C4-2B (cell line): ENCODE results near the gene RAPGEF6.
"Not testable (repeated sequence)": the region's sequence is repeated elsewhere in the genome, so short reads cannot be mapped to it uniquely, and the experiment has no call there.

Source experiments
- H3K27ac ChIP-seq: fragments of 450-650 bp; 2 replicates; pipeline ENCODE4 v1.5.1; 2017
- CTCF ChIP-seq: fragments of 450-650 bp; conservative IDR thresholded peaks from 2 replicates; pipeline ENCODE4 v1.5.1; 2017; ENCODE audit warnings: mild to moderate bottlenecking
- ZFX ChIP-seq: fragments of 450-650 bp; IDR thresholded peaks from 2 replicates; pipeline ENCODE4 v1.6.1; 2017

Gene RAPGEF6

GRCh38 chr5:131633830-131634229 is 1.2 kb downstream of the RAPGEF6 start:
- no peak overlapping the region for H3K27ac ChIP-seq
- TF ChIP-seq ZFX (no peak), CTCF (no peak)

DNA sequence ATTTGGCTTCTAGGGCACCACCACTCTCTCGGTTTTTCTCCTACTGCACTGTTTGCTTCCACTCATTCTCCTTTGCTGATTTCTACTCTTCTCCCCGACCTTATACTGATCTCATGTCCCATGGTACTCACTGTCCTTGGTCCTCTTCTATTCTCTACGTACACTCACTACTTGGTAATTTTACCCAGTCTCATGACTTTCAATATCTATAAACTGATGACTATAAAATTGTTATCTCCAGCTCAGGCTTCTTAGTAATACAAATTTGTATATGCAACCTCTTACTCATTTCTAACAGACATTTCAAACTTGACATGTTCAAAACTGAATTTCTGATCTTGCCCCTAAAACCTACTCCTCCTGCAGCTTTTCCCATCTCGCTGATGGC is 4.1 kb downstream of the RAPGEF6 start:
- H3K27ac ChIP-seq: no peak overlapping the region

GRCh38 chr5:131630208-131630962 is 4.6 kb downstream of the RAPGEF6 start:
- TF ChIP-seq CTCF (no peak), ZFX (no peak)

More for the DNA sequence above, 4.1 kb downstream of the RAPGEF6 start:
- no peak for TF ChIP-seq CTCF
- no peak for TF ChIP-seq ZFX

GRCh38 chr5:131628990-131629389 is 6.0 kb downstream of the RAPGEF6 start:
- TF ChIP-seq CTCF (no peak), ZFX (no peak)
- H3K27ac ChIP-seq: peak overlapping the region; percentile 51

More at GRCh38 chr5:131630208-131630962, 4.6 kb downstream of the RAPGEF6 start:
- H3K27ac ChIP-seq: peak overlapping the region; percentile 51; the same call in 1 of the 2 replicates

- TF ChIP-seq ZFX (no peak), CTCF (no peak)
- no peak overlapping the region for H3K27ac ChIP-seq
Observed at GRCh38 chr5:131627207-131627865, 7.7 kb downstream of the RAPGEF6 start.

GRCh38 chr5:131622633-131623032 is 12.4 kb downstream of the RAPGEF6 start:
- H3K27ac ChIP-seq: no peak overlapping the region
- TF ChIP-seq ZFX: no peak
- TF ChIP-seq CTCF: no peak

DNA sequence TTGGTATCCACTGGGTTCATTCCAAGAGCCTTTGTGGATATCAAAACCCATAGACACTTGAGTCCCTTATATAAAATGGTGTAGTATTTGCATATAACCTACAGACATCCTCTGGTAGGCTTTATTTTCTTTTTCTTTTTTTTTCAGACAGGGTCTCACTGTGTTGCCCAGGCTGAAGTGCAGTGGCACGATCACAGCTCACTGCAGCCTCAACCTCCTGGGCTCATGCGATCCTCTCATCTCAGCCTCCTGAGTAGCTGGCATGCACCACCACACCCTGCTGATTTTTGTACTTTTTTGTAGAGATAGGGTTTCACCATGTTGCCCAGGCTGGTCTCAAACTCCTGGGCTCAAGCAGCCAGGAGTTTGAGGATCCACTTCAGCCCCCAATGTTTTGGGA is 13.9 kb downstream of the RAPGEF6 start:
- H3K27ac ChIP-seq: not testable (repeated sequence)
